Activated T-helper 17 cell treated with anti-CD3 and anti-CD28 coated beads, Interleukin-2, amount 50 U/mL, for 72 hours (primary cell): Measurements from ENCODE around the gene DUS2. TPM values are rescaled to one million over a fixed set of nuclear protein-coding genes. Genes with fewer than 3 reads are reported as not detected.

Source experiments
- ATAC-seq: fragments of 150-1000 bp; cut with Tn5 transposase; replicated peaks from 2 replicates; pipeline ENCODE4 v1.10.0; 2021; ENCODE audit warnings: mild to moderate bottlenecking, moderate library complexity
- H3K27ac Mint-ChIP-seq: one replicate; pipeline ENCODE4 v1.8.0; 2022; ENCODE audit warnings: mixed read lengths
- H3K27me3 Mint-ChIP-seq: one replicate; pipeline ENCODE4 v1.8.0; 2022; ENCODE audit warnings: mixed read lengths
- H3K36me3 Mint-ChIP-seq: one replicate; pipeline ENCODE4 v1.8.0; 2022; ENCODE audit warnings: low read depth, mild to moderate bottlenecking, mixed read lengths
- H3K4me1 Mint-ChIP-seq: one replicate; pipeline ENCODE4 v1.8.0; 2022; ENCODE audit warnings: mixed read lengths
- H3K4me3 Mint-ChIP-seq: one replicate; pipeline ENCODE4 v1.8.0; 2022; ENCODE audit warnings: mild to moderate bottlenecking, mixed read lengths
- H3K9me3 Mint-ChIP-seq: one replicate; pipeline ENCODE4 v1.8.0; 2022; ENCODE audit warnings: mixed read lengths
- total RNA-seq, 2 donors: library from RNA; stranded (reverse); gene quantifications; one replicate each; pipeline ENCODE4 v1.2.3, GENCODE V29; 2022

The DUS2 gene
- total RNA-seq, 2 donors from 2014 or later, result 24.6 to 35.0 TPM

GRCh38 chr16:68073902-68074760 lies 51.0 kb downstream of the DUS2 start:
- ATAC-seq, result no peak
- H3K27ac Mint-ChIP-seq, result peak overlapping the region; percentile 93
- peak overlapping the region; percentile 79 for H3K4me3 Mint-ChIP-seq
- no peaks in the 10 kb centered on the region for H3K27me3 Mint-ChIP-seq
- H3K36me3 Mint-ChIP-seq, result peaks cover 83% of the 10 kb centered on the region
- peaks cover 58% of the 10 kb centered on the region for H3K4me1 Mint-ChIP-seq
- H3K9me3 Mint-ChIP-seq, result no peaks in the 10 kb centered on the region

DNA sequence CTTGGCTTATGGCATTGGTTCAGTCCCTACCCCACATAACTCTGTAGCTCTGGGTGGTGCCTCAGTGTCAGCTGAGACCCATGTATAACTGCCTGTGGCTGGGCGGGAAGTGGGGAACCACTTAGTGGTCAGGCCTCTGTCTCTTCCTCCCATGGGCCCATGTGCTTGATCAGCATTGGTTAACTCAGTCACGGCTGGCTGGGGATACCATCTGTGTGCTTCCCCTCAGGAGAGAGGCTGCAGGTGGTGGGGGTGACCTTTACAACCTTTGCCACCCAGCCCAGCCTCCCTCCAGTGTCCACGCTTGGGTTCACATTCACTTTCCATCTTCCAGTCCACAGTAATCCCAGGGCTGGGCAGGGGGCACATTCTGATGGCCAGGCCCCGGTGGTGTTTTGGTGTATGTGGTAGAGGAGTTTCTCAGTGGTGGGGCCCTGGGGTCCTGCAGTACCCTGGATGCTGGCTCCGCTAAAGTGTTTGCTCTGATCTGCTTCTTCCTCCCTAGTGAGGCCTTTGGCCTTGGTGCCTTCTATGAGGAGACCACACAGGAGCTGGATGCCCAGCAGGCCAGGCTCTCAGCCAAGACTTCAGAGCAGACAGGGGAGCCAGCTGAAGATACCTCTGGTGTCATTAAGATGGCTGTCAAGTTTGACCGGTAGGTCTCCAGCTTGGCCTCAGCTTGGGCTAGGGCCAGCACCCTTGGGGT lies 51.9 kb downstream of the DUS2 start:
- Mint-ChIP-seq H3K4me1 (peaks cover 56% of the 10 kb centered on the region), H3K27ac (peak overlapping the region; percentile 93)

GRCh38 chr16:68075980-68076379 lies 52.9 kb downstream of the DUS2 start:
- peak overlapping the region; percentile 79 for H3K4me3 Mint-ChIP-seq
- H3K4me1 Mint-ChIP-seq, result peaks cover 50% of the 10 kb centered on the region
- no peak for ATAC-seq
- no peaks in the 10 kb centered on the region for H3K9me3 Mint-ChIP-seq
- H3K36me3 Mint-ChIP-seq, result peaks cover 71% of the 10 kb centered on the region
- H3K27me3 Mint-ChIP-seq, result no peaks in the 10 kb centered on the region
- peak overlapping the region; percentile 93 for H3K27ac Mint-ChIP-seq

More for the DNA sequence above, 51.9 kb downstream of the DUS2 start:
- peak; percentile 72 for ATAC-seq
- peak overlapping the region; percentile 79 for H3K4me3 Mint-ChIP-seq
- H3K36me3 Mint-ChIP-seq, result peaks cover 81% of the 10 kb centered on the region
- no peaks in the 10 kb centered on the region for H3K27me3 Mint-ChIP-seq
- no peaks in the 10 kb centered on the region for H3K9me3 Mint-ChIP-seq

DNA sequence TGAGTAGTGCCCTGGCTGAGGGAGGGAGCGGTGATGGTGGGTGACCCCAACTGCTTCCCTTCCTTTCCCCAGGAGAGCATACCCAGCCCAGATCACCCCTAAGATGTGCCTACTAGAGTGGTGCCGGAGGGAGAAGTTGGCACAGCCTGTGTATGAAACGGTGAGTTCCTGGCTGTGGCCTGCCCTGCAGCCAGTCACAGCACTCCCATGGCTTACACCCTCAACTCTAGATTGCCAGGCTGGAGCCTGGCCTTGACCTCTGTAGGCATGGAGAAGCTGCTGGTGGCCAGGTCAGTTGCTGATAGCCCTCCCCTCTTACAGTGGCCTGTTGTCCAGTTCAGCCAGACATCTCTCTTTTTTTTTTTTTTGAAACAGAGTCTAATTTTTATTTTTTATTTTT lies 53.5 kb downstream of the DUS2 start:
- no peaks in the 10 kb centered on the region for H3K9me3 Mint-ChIP-seq
- H3K36me3 Mint-ChIP-seq, result peaks cover 65% of the 10 kb centered on the region
- H3K27ac Mint-ChIP-seq, result no peak overlapping the region
- no peak for ATAC-seq
- H3K4me1 Mint-ChIP-seq, result peaks cover 51% of the 10 kb centered on the region
- H3K27me3 Mint-ChIP-seq, result no peaks in the 10 kb centered on the region
- no peak overlapping the region for H3K4me3 Mint-ChIP-seq

GRCh38 chr16:68077866-68078700 lies 55.0 kb downstream of the DUS2 start:
- ATAC-seq, result no peak
- H3K4me3 Mint-ChIP-seq, result peak overlapping the region; percentile 89
- H3K27me3 Mint-ChIP-seq, result no peaks in the 10 kb centered on the region
- H3K27ac Mint-ChIP-seq, result peak overlapping the region; percentile 81
- H3K4me1 Mint-ChIP-seq, result peaks cover 62% of the 10 kb centered on the region
- H3K36me3 Mint-ChIP-seq, result peaks cover 50% of the 10 kb centered on the region
- no peaks in the 10 kb centered on the region for H3K9me3 Mint-ChIP-seq

GRCh38 chr16:68078701-68079375 lies 55.8 kb downstream of the DUS2 start:
- Mint-ChIP-seq H3K4me3 (peak overlapping the region; percentile 89), H3K27me3 (no peaks in the 10 kb centered on the region), H3K36me3 (peaks cover 43% of the 10 kb centered on the region), H3K9me3 (no peaks in the 10 kb centered on the region), H3K4me1 (peaks cover 68% of the 10 kb centered on the region), H3K27ac (peak overlapping the region; percentile 81)
- no peak for ATAC-seq

DNA sequence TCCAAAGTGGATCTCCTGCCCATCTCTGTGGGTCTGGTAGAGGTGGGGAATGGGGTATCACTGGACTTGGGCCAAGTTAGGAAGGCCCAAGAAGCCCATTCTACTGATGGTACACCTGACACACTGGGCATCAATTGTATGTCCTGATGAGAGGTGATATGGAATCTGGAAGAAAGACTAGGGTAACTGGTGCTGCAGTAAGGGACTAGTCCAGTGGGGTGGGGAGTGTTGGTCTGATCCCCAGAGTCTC lies 56.2 kb downstream of the DUS2 start:
- Mint-ChIP-seq H3K4me1 (peaks cover 66% of the 10 kb centered on the region), H3K27me3 (no peaks in the 10 kb centered on the region), H3K9me3 (no peaks in the 10 kb centered on the region), H3K36me3 (peaks cover 39% of the 10 kb centered on the region), H3K27ac (peak overlapping the region; percentile 81), H3K4me3 (peak overlapping the region; percentile 89)
- ATAC-seq, result no peak

DNA sequence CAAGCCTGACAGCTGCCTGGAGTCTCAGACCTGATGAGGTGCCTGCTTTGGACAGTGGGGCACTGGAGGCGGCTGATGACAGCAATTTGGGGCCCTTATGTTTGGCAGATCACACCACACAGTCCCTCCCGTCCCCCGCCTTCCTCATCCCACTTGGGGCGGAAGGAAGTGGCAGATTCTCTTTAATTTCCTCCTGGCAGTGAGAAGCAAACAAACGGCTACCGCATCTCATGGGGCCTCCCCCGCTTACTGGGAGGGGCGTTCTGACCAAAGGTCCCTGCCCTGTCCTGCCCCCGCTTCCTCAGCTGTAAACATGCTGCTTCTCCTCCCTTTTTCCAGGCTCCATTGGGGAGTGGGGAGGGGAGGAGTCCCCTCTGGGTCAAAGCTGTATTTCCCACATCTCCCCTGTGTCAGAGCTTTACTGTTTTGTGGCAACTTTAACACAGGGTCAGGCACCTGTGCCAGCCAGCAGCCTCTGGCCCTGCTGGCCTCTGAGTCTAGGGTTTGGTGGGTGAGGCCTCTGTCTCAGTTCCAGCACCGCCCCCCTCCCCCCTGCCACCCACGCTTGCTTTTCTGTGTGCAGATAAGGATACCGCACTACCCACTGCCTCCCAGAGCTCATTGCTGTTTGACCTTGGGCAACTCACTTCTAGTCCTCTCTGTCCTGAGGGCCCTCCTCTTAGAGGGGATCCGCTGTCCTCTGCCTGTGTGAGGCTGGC lies 56.7 kb downstream of the DUS2 start:
- ATAC-seq, result peak; percentile 53
- no peaks in the 10 kb centered on the region for H3K9me3 Mint-ChIP-seq
- H3K4me1 Mint-ChIP-seq, result peaks cover 61% of the 10 kb centered on the region
- H3K27me3 Mint-ChIP-seq, result no peaks in the 10 kb centered on the region
- H3K36me3 Mint-ChIP-seq, result peaks cover 34% of the 10 kb centered on the region
- peak overlapping the region; percentile 89 for H3K4me3 Mint-ChIP-seq
- H3K27ac Mint-ChIP-seq, result peak overlapping the region; percentile 81

GRCh38 chr16:68081861-68082628 lies 59.0 kb downstream of the DUS2 start:
- peaks cover 44% of the 10 kb centered on the region for H3K4me1 Mint-ChIP-seq
- H3K9me3 Mint-ChIP-seq, result no peaks in the 10 kb centered on the region
- H3K27ac Mint-ChIP-seq, result peak overlapping the region; percentile 73
- H3K27me3 Mint-ChIP-seq, result no peaks in the 10 kb centered on the region
- H3K36me3 Mint-ChIP-seq, result peaks cover 21% of the 10 kb centered on the region
- H3K4me3 Mint-ChIP-seq, result peak overlapping the region; percentile 89
- peak; percentile 33 for ATAC-seq

GRCh38 chr16:68082629-68083238 lies 59.6 kb downstream of the DUS2 start:
- peaks cover 17% of the 10 kb centered on the region for H3K36me3 Mint-ChIP-seq
- peak overlapping the region; percentile 73 for H3K27ac Mint-ChIP-seq
- no peaks in the 10 kb centered on the region for H3K9me3 Mint-ChIP-seq
- peak overlapping the region; percentile 89 for H3K4me3 Mint-ChIP-seq
- no peaks in the 10 kb centered on the region for H3K27me3 Mint-ChIP-seq
- no peak for ATAC-seq
- peaks cover 47% of the 10 kb centered on the region for H3K4me1 Mint-ChIP-seq

DNA sequence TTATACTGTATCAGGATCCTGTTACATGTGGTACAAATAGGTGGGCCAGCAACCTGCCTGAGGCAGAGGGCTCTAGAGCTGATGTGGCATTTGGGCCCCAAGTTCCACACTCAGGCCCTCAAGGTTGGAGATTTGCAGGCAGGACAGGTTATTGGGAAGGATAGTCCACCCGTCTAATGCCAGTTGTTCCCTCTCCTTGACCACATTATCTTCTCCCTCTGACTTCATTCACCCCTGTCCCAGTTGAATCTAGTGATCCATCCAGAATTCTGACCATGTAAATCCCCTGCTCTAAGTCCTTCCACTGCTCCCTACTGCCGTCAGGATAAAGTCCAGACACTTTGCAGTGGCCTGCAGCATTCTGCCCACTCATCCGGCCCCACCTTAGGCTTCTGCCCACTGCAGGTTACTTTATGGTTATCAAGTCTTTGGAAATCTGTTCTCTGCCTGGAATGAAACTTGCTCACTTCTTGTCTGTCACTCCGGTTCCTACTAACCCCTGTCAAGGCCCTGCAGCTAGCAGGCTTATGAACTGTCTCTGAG lies 60.2 kb downstream of the DUS2 start:
- no peak for ATAC-seq
- H3K4me3 Mint-ChIP-seq, result peak overlapping the region; percentile 89
- no peaks in the 10 kb centered on the region for H3K9me3 Mint-ChIP-seq
- peak overlapping the region; percentile 76 for H3K27ac Mint-ChIP-seq
- peaks cover 12% of the 10 kb centered on the region for H3K36me3 Mint-ChIP-seq
- H3K4me1 Mint-ChIP-seq, result peaks cover 44% of the 10 kb centered on the region
- no peaks in the 10 kb centered on the region for H3K27me3 Mint-ChIP-seq

- Mint-ChIP-seq H3K4me3 (peak overlapping the region; percentile 89), H3K4me1 (peaks cover 43% of the 10 kb centered on the region), H3K27me3 (no peaks in the 10 kb centered on the region), H3K9me3 (no peaks in the 10 kb centered on the region), H3K36me3 (peaks cover 9% of the 10 kb centered on the region), H3K27ac (peak overlapping the region; percentile 76)
- no peak for ATAC-seq
Measured at GRCh38 chr16:68083861-68084503, 60.9 kb downstream of the DUS2 start.
